ENCODE measurements around the gene FHL2. TPM values are rescaled to one million over a fixed set of nuclear protein-coding genes. Genes with fewer than 3 reads are reported as not detected.

FHL2 gene
- total and polyA plus RNA-seq, 2 of the 13 experiments (the other 11 are each of a cell fraction or from before 2014, with no cell fraction given): 1.9 to 74.8 TPM

DNA sequence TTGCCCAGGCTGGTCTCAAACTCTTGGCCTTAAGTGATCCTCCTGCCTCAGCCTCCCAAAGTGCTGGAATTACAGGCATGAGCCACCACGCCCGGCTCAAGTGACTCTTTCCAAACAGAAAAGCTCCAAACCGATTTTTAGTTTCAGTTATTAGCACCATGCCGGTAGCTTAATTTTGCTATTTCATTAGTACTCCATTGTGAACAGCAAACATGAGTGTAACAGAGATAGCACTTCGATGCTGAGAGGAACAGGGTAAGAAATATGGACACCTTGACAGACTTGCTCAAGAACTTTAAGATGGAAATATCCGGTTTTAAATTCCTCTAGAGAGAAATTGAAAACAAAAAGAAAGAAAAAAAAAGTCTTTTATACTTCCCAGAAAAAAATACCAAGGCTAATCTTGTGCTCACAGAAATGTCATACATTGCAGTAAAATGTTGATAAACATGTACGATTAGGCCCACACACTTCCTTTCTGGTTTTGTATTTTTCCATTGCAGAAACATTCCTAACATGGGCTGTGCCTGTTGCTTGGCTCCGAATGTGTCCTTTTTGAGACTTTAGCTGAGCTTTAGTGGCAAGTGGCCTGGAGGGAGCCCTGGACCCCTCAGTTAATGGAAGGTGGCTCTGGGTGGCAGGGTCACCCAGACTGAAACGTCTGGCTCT lies 18.3 kb downstream of the FHL2 start:
- peaks cover 8% of the 10 kb centered on the region for H3K4me1 ChIP-seq (ENCODE audit: insufficient read depth, low read length)
- DNase-seq (ENCODE audit: low spot score): no peak
- ChIA-PET POLR2A (no interaction called here), CTCF (ENCODE audit: low intra/inter-chr PET ratio, low total read pairs) (no interaction called here)
- H3K9me3 ChIP-seq (ENCODE audit: low read length): no peaks in the 10 kb centered on the region
- H3K79me2 ChIP-seq (ENCODE audit: insufficient read depth, low read length): no peaks in the 10 kb centered on the region
- no peak for ATAC-seq
- no peaks in the 10 kb centered on the region for H4K20me1 ChIP-seq (ENCODE audit: insufficient read depth, low read length)
- intact Hi-C loops (cut with micrococcal nuclease; ENCODE audit: unreplicated experiment): no loop called here
- no peak overlapping the region for H2AFZ ChIP-seq (ENCODE audit: low read length)
- in situ Hi-C loops (cut with HindIII; ENCODE audit: extremely low pct_ligation_motif_present, low pct_unique_long_range_greater_than_20kb): no loop called here
- no TSS peak for BruUV-seq (replicated peaks)
- no peak overlapping the region for H3K4me2 ChIP-seq (ENCODE audit: low read depth, low read length)
- no peak overlapping the region for H3K4me3 ChIP-seq (replicated peaks in 1 of 3; ENCODE audit: insufficient read depth in 1 of 3, low read depth in 2 of 3, low read length in 3 of 3)
- H3K36me3 ChIP-seq (replicated peaks in 1 of 2; ENCODE audit: control insufficient read depth in 1 of 2, insufficient read depth in 2 of 2, low read length in 2 of 2): peaks cover 9 to 12% of the 10 kb centered on the region in 2 experiments; a peak in 4 of 5 replicates
- FAIRE-seq: no peak
- no peak overlapping the region for H3K9ac ChIP-seq (ENCODE audit: insufficient read depth, low read depth, low read length)
- H3K27ac ChIP-seq (ENCODE audit: extremely low read length, insufficient read depth, low read length): no peak overlapping the region
- no peaks in the 10 kb centered on the region for H3K27me3 ChIP-seq (ENCODE audit: control insufficient read depth in 1 of 2, insufficient read depth in 2 of 2, low read length in 2 of 2)
- 88% methylated on average over 9 of the region's 9 CpGs for WGBS (ENCODE audit: low lambda C conversion rate)
- no peak for TF ChIP-seq MYC (CRISPR knock-in tag; IDR thresholded peaks at IDR 0.05; ENCODE audit: borderline replicate concordance)
- no peak for TF ChIP-seq SPEN (CRISPR knock-in tag; IDR thresholded peaks at IDR 0.05; ENCODE audit: low read depth)
- TF ChIP-seq DZIP1 (CRISPR knock-in tag; IDR thresholded peaks at IDR 0.05): no peak
- TF ChIP-seq ZNF552 (CRISPR knock-in tag; IDR thresholded peaks at IDR 0.05; ENCODE audit: borderline replicate concordance): no peak
- TF ChIP-seq ATF3 (CRISPR knock-in tag; IDR thresholded peaks at IDR 0.05): no peak
- no peak for TF ChIP-seq BORCS8-MEF2B (CRISPR knock-in tag; IDR thresholded peaks at IDR 0.05)
- no peak for TF ChIP-seq ARID5B (CRISPR knock-in tag; IDR thresholded peaks at IDR 0.05)
- TF ChIP-seq SRY (CRISPR knock-in tag; IDR thresholded peaks at IDR 0.05): no peak
- no peak for TF ChIP-seq ZFP62 (CRISPR knock-in tag; IDR thresholded peaks at IDR 0.05)
- TF ChIP-seq, protein P1, sequence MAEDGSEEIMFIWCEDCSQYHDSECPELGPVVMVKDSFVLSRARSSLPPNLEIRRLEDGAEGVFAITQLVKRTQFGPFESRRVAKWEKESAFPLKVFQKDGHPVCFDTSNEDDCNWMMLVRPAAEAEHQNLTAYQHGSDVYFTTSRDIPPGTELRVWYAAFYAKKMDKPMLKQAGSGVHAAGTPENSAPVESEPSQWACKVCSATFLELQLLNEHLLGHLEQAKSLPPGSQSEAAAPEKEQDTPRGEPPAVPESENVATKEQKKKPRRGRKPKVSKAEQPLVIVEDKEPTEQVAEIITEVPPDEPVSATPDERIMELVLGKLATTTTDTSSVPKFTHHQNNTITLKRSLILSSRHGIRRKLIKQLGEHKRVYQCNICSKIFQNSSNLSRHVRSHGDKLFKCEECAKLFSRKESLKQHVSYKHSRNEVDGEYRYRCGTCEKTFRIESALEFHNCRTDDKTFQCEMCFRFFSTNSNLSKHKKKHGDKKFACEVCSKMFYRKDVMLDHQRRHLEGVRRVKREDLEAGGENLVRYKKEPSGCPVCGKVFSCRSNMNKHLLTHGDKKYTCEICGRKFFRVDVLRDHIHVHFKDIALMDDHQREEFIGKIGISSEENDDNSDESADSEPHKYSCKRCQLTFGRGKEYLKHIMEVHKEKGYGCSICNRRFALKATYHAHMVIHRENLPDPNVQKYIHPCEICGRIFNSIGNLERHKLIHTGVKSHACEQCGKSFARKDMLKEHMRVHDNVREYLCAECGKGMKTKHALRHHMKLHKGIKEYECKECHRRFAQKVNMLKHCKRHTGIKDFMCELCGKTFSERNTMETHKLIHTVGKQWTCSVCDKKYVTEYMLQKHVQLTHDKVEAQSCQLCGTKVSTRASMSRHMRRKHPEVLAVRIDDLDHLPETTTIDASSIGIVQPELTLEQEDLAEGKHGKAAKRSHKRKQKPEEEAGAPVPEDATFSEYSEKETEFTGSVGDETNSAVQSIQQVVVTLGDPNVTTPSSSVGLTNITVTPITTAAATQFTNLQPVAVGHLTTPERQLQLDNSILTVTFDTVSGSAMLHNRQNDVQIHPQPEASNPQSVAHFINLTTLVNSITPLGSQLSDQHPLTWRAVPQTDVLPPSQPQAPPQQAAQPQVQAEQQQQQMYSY (CRISPR knock-in tag; IDR thresholded peaks at IDR 0.05): no peak
- TF ChIP-seq ZNF704 (CRISPR knock-in tag; IDR thresholded peaks at IDR 0.05; ENCODE audit: borderline replicate concordance): no peak
- TF ChIP-seq ZBTB3 (CRISPR knock-in tag; IDR thresholded peaks at IDR 0.05; ENCODE audit: borderline replicate concordance, low read depth): no peak

All from HepG2 (cell line).